HL-60 (cell line): ENCODE measurements around the gene FGF14.

ENCODE experiments used
- CTCF ChIP-seq: IDR thresholded peaks from one replicate; pipeline ENCODE4 v1.5.1; 2011; ENCODE audit warnings: low read length, control low read depth, inconsistent platforms; ENCODE audit not compliant: insufficient read depth
- GABPA ChIP-seq: IDR thresholded peaks from 2 replicates; pipeline ENCODE4 v1.6.1; 2012; ENCODE audit warnings: low read depth
- POLR2AphosphoS5 ChIP-seq: IDR thresholded peaks from 2 replicates; pipeline ENCODE4 v1.6.1; 2012; ENCODE audit warnings: low read depth
- REST ChIP-seq: IDR thresholded peaks from 2 replicates; pipeline ENCODE4 v1.6.1; 2012; ENCODE audit warnings: low read depth; ENCODE audit not compliant: insufficient replicate concordance
- SPI1 ChIP-seq: IDR thresholded peaks from 2 replicates; pipeline ENCODE4 v1.6.1; 2012; ENCODE audit warnings: low read depth, mild to moderate bottlenecking, borderline replicate concordance

- TF ChIP-seq CTCF (no peak), POLR2AphosphoS5 (no peak), REST (no peak), GABPA (no peak), SPI1 (no peak)
Observed at GRCh38 chr13:102128216-102128810, 273.5 kb downstream of the FGF14 start.
